Stomach (tissue), 9 donors: ENCODE measurements around the gene KCTD5. TPM values are rescaled to one million over a fixed set of nuclear protein-coding genes. Genes with fewer than 3 reads are reported as not detected.
A peak's percentile ranks its signal among the peaks of the same experiment; 100 is the strongest.

Experiments
- DNase-seq, 2 donors: peaks; one replicate each; pipeline versions ENCODE4 v3.0.0 to v3.0.0-alpha.2; 2013 to 2019
- H3K27ac ChIP-seq, 5 donors: fragments of 200-600 bp in 4 of 5; sonication (generic) in 4 of 5; one replicate each; pipeline ENCODE4 v1.5.1; 2013 to 2019; ENCODE audit warnings: mild to moderate bottlenecking in 1 of 5, moderate library complexity in 1 of 5
- H3K27me3 ChIP-seq, 3 donors: fragments of 200-600 bp; sonication (generic); one replicate each; pipeline ENCODE4 v1.5.1; 2017 to 2019; ENCODE audit warnings: mixed run types in 1 of 3
- H3K36me3 ChIP-seq, 4 donors: fragments of 200-600 bp; sonication (generic); 1 replicate in 3 of 4; 2 replicates in 1 of 4; pipeline ENCODE4 v1.5.1; 2016 to 2019
- H3K4me1 ChIP-seq, 4 donors: fragments of 200-600 bp; sonication (generic); one replicate each; pipeline ENCODE4 v1.5.1; 2016 to 2019
- H3K4me3 ChIP-seq, 4 donors: fragments of 200-600 bp; sonication (generic) in 3 of 4; one replicate each; pipeline ENCODE4 v1.5.1; 2016 to 2019; ENCODE audit warnings: mild to moderate bottlenecking in 1 of 4
- H3K9me3 ChIP-seq, 4 donors: fragments of 200-600 bp; sonication (generic); one replicate each; pipeline ENCODE4 v1.5.1; 2016 to 2019
- CTCF ChIP-seq, 7 experiments: fragments of 450-650 bp in 4 of 7; fragments of 200-600 bp in 3 of 7; sonication (generic) in 3 of 7; IDR thresholded peaks; one replicate each; pipeline ENCODE4 v1.5.1; 2016 to 2019; ENCODE audit warnings: antibody characterized with exemption in 7 of 7, control low read depth in 2 of 7, mild to moderate bottlenecking in 1 of 7
- EP300 ChIP-seq: sonication (generic); formaldehyde crosslinking; IDR thresholded peaks from one replicate; pipeline ENCODE4 v1.6.1; 2017; ENCODE audit warnings: antibody characterized with exemption
- POLR2A ChIP-seq, 4 donors: fragments of 450-650 bp; IDR thresholded peaks; one replicate each; pipeline ENCODE4 v1.6.1; 2016; ENCODE audit warnings: antibody characterized with exemption in 4 of 4, control low read depth in 2 of 4, mild to moderate bottlenecking in 1 of 4, moderate library complexity in 1 of 4
- POLR2AphosphoS5 ChIP-seq, 3 donors: sonication (generic); formaldehyde crosslinking; IDR thresholded peaks; one replicate each; pipeline ENCODE4 v1.6.1; 2016; ENCODE audit warnings: antibody characterized with exemption in 3 of 3
- WGBS, 5 donors: extraction: QIAGEN DNeasy Blood & Tissue Kit in 3 of 5; methylation state at CpG; one replicate each; pipeline versions ENCODE4 v1.1.5 to v1.1.7; 2013 to 2018; 5-methylcytosine and 5-hydroxymethylcytosine counted together
- intact Hi-C: fragments of 100-400 bp; cut with DNase I; formaldehyde crosslinking; loops from one replicate; pipeline ENCODE4 v1.15.1; 2023; ENCODE audit warnings: low total_unique reads
- polyA plus RNA-seq, 3 donors: library from polyadenylated mRNA; stranded (reverse); fragments of 200-250 nt; gene quantifications; one replicate each; pipeline ENCODE4 v1.2.3, GENCODE V29; 2013
- total RNA-seq, 5 donors: library from RNA; depleted of rRNA; stranded (reverse); fragments of >200 nt; gene quantifications; one replicate each; pipeline versions ENCODE4 v1.1.0 to v1.2.3, GENCODE V29; 2014 to 2016
- donor health status: healthy with polysubstance abuse.
- donor health status: Bipolar disorder and iron deficiency.
- donor health status: healthy.

The KCTD5 gene
- total and polyA plus RNA-seq, 8 donors, result 0.89 to 45.6 (median 24.7) TPM

DNA sequence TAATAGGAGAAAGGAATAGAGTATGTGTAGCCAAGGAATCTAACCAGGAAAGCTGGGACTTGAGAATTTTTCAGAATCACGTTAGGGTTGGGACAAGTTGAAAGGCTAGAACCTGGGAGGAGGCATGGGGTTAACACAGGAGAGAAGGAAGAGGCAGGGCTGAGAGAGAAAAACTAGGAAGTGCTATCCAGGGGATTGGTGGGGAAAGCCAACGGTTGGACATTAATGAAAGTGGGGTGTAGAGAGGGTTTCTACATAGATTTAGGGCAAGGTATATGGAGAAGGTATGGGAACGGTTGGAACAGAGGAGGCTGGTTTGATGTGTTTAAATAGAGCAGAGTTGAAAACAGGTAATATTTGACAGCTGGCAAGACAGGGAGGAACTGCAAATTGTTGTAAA is 72.8 kb downstream of the KCTD5 start:
- no peak for TF ChIP-seq POLR2AphosphoS5 (IDR thresholded peaks at IDR 0.05)
- no peak for TF ChIP-seq CTCF (IDR thresholded peaks at IDR 0.05)
- TF ChIP-seq EP300, result no peak
- no peak for TF ChIP-seq POLR2A (IDR thresholded peaks at IDR 0.05)
- Histone ChIP-seq H3K4me1 (peaks cover 36 to 77% (median 58%) of the 10 kb centered on the region in 4 donors), H3K36me3 (peaks cover 30 to 42% (median 36%) of the 10 kb centered on the region in 4 donors), H3K9me3 (no peaks in the 10 kb centered on the region), H3K27me3 (no peaks in the 10 kb centered on the region), H3K4me3 (peak overlapping the region; percentile 79 to 96 (median 90)), H3K27ac (peak overlapping the region in 1 of 5 donors; percentile 100)
- no peak for DNase-seq
- intact Hi-C loops, result no loop called here
- WGBS, 5 donors, result 9 to 22% (median 14%) methylated on average over 3 of the region's 3 CpGs

DNA sequence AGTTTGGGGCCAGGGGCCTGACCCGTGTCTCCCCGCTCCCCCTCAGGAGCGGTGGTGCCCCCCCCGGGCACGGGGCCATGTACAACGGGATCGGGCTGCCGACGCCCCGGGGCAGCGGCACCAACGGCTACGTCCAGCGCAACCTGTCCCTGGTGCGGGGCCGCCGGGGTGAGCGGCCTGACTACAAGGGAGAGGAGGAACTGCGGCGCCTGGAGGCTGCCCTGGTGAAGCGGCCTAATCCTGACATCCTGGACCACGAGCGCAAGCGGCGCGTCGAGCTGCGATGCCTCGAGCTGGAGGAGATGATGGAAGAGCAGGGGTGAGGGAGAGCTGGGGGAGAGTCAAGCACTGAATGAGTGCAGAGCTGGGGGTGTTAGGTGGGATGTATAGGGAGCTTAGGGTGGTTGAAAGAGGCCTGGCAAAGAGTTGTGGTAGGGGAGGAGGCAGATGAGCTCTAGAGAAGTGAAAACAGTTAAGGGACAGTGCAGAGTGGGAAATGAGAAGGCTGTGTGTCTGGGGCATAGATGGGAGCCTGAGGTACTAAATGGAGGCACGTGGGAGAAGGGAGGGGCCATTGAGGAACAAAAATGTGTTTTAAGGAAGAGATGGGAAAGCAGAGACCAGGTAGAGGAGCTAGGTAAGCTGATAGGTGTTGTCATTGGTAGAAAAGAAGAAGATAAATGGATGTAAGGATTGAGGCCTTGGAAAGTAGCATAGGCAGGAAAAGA is 74.1 kb downstream of the KCTD5 start:
- Histone ChIP-seq H3K4me1 (peaks cover 34 to 69% (median 54%) of the 10 kb centered on the region in 4 donors), H3K27ac (no peak overlapping the region), H3K4me3 (peak overlapping the region in 1 of 4 donors; percentile 96), H3K27me3 (no peaks in the 10 kb centered on the region), H3K9me3 (no peaks in the 10 kb centered on the region), H3K36me3 (peaks cover 43 to 55% (median 49%) of the 10 kb centered on the region in 4 donors)
- no peak for TF ChIP-seq EP300
- no peak for TF ChIP-seq CTCF (IDR thresholded peaks at IDR 0.05)
- TF ChIP-seq POLR2AphosphoS5 (IDR thresholded peaks at IDR 0.05), result no peak
- no peak for TF ChIP-seq POLR2A (IDR thresholded peaks at IDR 0.05)
- intact Hi-C loops, result no loop called here
- DNase-seq, result no peak
- WGBS, 5 donors, result 83 to 88% (median 84%) methylated on average over 18 to 30 of the region's 30 CpGs

GRCh38 chr16:2757344-2757743 is 75.0 kb downstream of the KCTD5 start:
- peaks cover 29 to 63% (median 48%) of the 10 kb centered on the region in 4 donors for H3K4me1 ChIP-seq
- no peak overlapping the region for H3K4me3 ChIP-seq

More at GRCh38 chr16:2757344-2757743, 75.0 kb downstream of the KCTD5 start:
- peaks cover 52 to 64% (median 58%) of the 10 kb centered on the region in 4 donors for H3K36me3 ChIP-seq
- no peak for DNase-seq
- WGBS, 5 donors, result 71 to 76% (median 74%) methylated on average over 11 of the region's 11 CpGs
- H3K27ac ChIP-seq, result no peak overlapping the region
- intact Hi-C loops, result no loop called here
- H3K27me3 ChIP-seq, result no peaks in the 10 kb centered on the region
- no peaks in the 10 kb centered on the region for H3K9me3 ChIP-seq
- no peak for TF ChIP-seq POLR2A (IDR thresholded peaks at IDR 0.05)
- TF ChIP-seq CTCF (IDR thresholded peaks at IDR 0.05), result no peak
- TF ChIP-seq EP300, result no peak
- no peak for TF ChIP-seq POLR2AphosphoS5 (IDR thresholded peaks at IDR 0.05)

Other genes with a start within 250 kb of the KCTD5 start
- 1 to 10 TPM in 3 of 5 donors, not detected in 2; 1.3 to 3.8 (median 3.6) TPM for gene TEDC2, start 222.4 kb upstream of the KCTD5 start, total RNA-seq
- 1 to 10 TPM in 2 of 3 donors, not detected in 1; 1.5 to 2.7 TPM for gene TEDC2, start 222.4 kb upstream of the KCTD5 start, polyA plus RNA-seq
- 1 to 10 TPM in 1 of 5 donors, not detected in 4; 1.8 TPM for gene NTN3, start 211.2 kb upstream of the KCTD5 start, total RNA-seq
- gene NTN3, start 211.2 kb upstream of the KCTD5 start, polyA plus RNA-seq, result not detected
- gene TBC1D24, start 207.4 kb upstream of the KCTD5 start, total RNA-seq, result 10 to 100 TPM in 4 of 5 donors, 1 to 10 TPM in 1; 5.0 to 35.6 (median 18.7) TPM
- gene TBC1D24, start 207.4 kb upstream of the KCTD5 start, polyA plus RNA-seq, result 1 to 10 TPM; 3.2 to 4.2 (median 3.4) TPM
- 100 to 1,000 TPM in 2 of 5 donors, 10 to 100 TPM in 2, 1 to 10 TPM in 1; 8.1 to 169 (median 68.3) TPM for gene ATP6V0C, start 168.6 kb upstream of the KCTD5 start, total RNA-seq
- 100 to 1,000 TPM in 1 of 3 donors, 10 to 100 TPM in 2; 49.8 to 113 (median 82.3) TPM for gene ATP6V0C, start 168.6 kb upstream of the KCTD5 start, polyA plus RNA-seq
- 10 to 100 TPM; 13.4 to 76.8 (median 28.7) TPM for gene AMDHD2, start 162.2 kb upstream of the KCTD5 start, total RNA-seq
- gene AMDHD2, start 162.2 kb upstream of the KCTD5 start, polyA plus RNA-seq, result 10 to 100 TPM; 17.2 to 24.7 (median 21.1) TPM
- gene CEMP1, start 151.1 kb upstream of the KCTD5 start, total RNA-seq, result under 1 TPM in 1 of 5 donors, not detected in 4; 0.58 TPM
- gene CEMP1, start 151.1 kb upstream of the KCTD5 start, polyA plus RNA-seq, result under 1 TPM in 2 of 3 donors, not detected in 1; 0.43 to 0.61 TPM
- 10 to 100 TPM; 18.7 to 86.9 (median 33.4) TPM for gene PDPK1, start 144.5 kb upstream of the KCTD5 start, total RNA-seq
- 10 to 100 TPM in 1 of 3 donors, 1 to 10 TPM in 2; 7.0 to 18.3 (median 9.2) TPM for gene PDPK1, start 144.5 kb upstream of the KCTD5 start, polyA plus RNA-seq
- under 1 TPM in 1 of 5 donors, not detected in 4; 0.55 TPM for gene PRSS27, start 37.7 kb downstream of the KCTD5 start, total RNA-seq
- gene PRSS27, start 37.7 kb downstream of the KCTD5 start, polyA plus RNA-seq, result 10 to 100 TPM in 1 of 3 donors, under 1 TPM in 2; 0.50 to 74.4 (median 0.76) TPM
- 1,000 to 10,000 TPM in 2 of 5 donors, 100 to 1,000 TPM in 3; 142 to 2,165 (median 929) TPM for gene SRRM2, start 70.1 kb downstream of the KCTD5 start, total RNA-seq
- gene SRRM2, start 70.1 kb downstream of the KCTD5 start, polyA plus RNA-seq, result 100 to 1,000 TPM; 151 to 384 (median 321) TPM
- gene ELOB, start 94.8 kb downstream of the KCTD5 start, total RNA-seq, result 100 to 1,000 TPM in 4 of 5 donors, 10 to 100 TPM in 1; 68.1 to 279 (median 174) TPM
- gene ELOB, start 94.8 kb downstream of the KCTD5 start, polyA plus RNA-seq, result 100 to 1,000 TPM; 386 to 713 (median 456) TPM
- not detected for gene PRSS33, start 105.0 kb downstream of the KCTD5 start, total RNA-seq
- gene PRSS33, start 105.0 kb downstream of the KCTD5 start, polyA plus RNA-seq, result not detected
- not detected for gene PRSS41, start 115.9 kb downstream of the KCTD5 start, total RNA-seq
- not detected for gene PRSS41, start 115.9 kb downstream of the KCTD5 start, polyA plus RNA-seq
- 1 to 10 TPM in 1 of 5 donors, not detected in 4; 1.1 TPM for gene PRSS21, start 134.7 kb downstream of the KCTD5 start, total RNA-seq
- 1 to 10 TPM in 1 of 3 donors, under 1 TPM in 2; 0.50 to 2.9 (median 0.65) TPM for gene PRSS21, start 134.7 kb downstream of the KCTD5 start, polyA plus RNA-seq
- gene ZG16B, start 147.8 kb downstream of the KCTD5 start, total RNA-seq, result 10 to 100 TPM in 2 of 5 donors, not detected in 3; 15.6 to 39.0 TPM
- 10 to 100 TPM; 13.0 to 35.4 (median 22.3) TPM for gene ZG16B, start 147.8 kb downstream of the KCTD5 start, polyA plus RNA-seq
- 10 to 100 TPM in 2 of 5 donors, 1 to 10 TPM in 2, not detected in 1; 1.8 to 33.2 (median 9.8) TPM for gene PRSS22, start 175.6 kb downstream of the KCTD5 start, total RNA-seq
- 10 to 100 TPM in 2 of 3 donors, 1 to 10 TPM in 1; 5.2 to 62.2 (median 22.7) TPM for gene PRSS22, start 175.6 kb downstream of the KCTD5 start, polyA plus RNA-seq
- 10 to 100 TPM; 19.6 to 76.4 (median 52.4) TPM for gene FLYWCH2, start 200.7 kb downstream of the KCTD5 start, total RNA-seq
- gene FLYWCH2, start 200.7 kb downstream of the KCTD5 start, polyA plus RNA-seq, result 10 to 100 TPM; 30.1 to 43.4 (median 39.0) TPM
- 100 to 1,000 TPM in 1 of 5 donors, 10 to 100 TPM in 4; 10.5 to 121 (median 26.5) TPM for gene FLYWCH1, start 229.4 kb downstream of the KCTD5 start, total RNA-seq
- 10 to 100 TPM in 2 of 3 donors, 1 to 10 TPM in 1; 8.1 to 18.1 (median 12.0) TPM for gene FLYWCH1, start 229.4 kb downstream of the KCTD5 start, polyA plus RNA-seq